ENCODE data around the gene BIRC2.

GRCh38 chr11:102415304-102415916 lies 68.4 kb downstream of the BIRC2 start:
- no peak for TF ChIP-seq CTCF (IDR thresholded peaks at IDR 0.05; ENCODE audit: insufficient read depth, low read length)
- TF ChIP-seq SPI1 (IDR thresholded peaks at IDR 0.05; ENCODE audit: borderline replicate concordance, low read depth) = no peak
- no peak for TF ChIP-seq POLR2AphosphoS5 (IDR thresholded peaks at IDR 0.05; ENCODE audit: low read depth)
- TF ChIP-seq GABPA (IDR thresholded peaks at IDR 0.05; ENCODE audit: low read depth) = no peak
- TF ChIP-seq REST (IDR thresholded peaks at IDR 0.05; ENCODE audit: insufficient replicate concordance, low read depth) = no peak
